Activated naive CD4-positive, alpha-beta T cell treated with anti-CD3 and anti-CD28 coated beads, Interleukin-2, amount 50 U/mL, for 72 hours (primary cell): ENCODE measurements around the gene DPEP2NB. TPM values are rescaled to one million over a fixed set of nuclear protein-coding genes. Genes with fewer than 3 reads are reported as not detected.
"Not testable (repeated sequence)": the region's sequence is repeated elsewhere in the genome, so short reads cannot be mapped to it uniquely, and the experiment has no call there.

Experiments used
- ATAC-seq, 2 donors: fragments of 150-1000 bp; cut with Tn5 transposase; 2 replicates each; pipeline ENCODE4 v1.10.0; 2021; ENCODE audit warnings: mild to moderate bottlenecking in 2 of 2, moderate library complexity in 2 of 2
- DNase-seq, 2 donors: peaks; one replicate each; pipeline ENCODE4 v3.0.0; 2021 to 2022; ENCODE audit warnings: low spot score in 2 of 2
- H3K27ac Mint-ChIP-seq, 2 donors: one replicate each; pipeline ENCODE4 v1.8.0; 2022; ENCODE audit warnings: mild to moderate bottlenecking in 2 of 2, mixed read lengths in 2 of 2
- H3K36me3 Mint-ChIP-seq, 2 donors: one replicate each; pipeline ENCODE4 v1.8.0; 2022; ENCODE audit warnings: mixed read lengths in 2 of 2
- H3K9me3 Mint-ChIP-seq, 2 donors: one replicate each; pipeline ENCODE4 v1.8.0; 2022; ENCODE audit warnings: mixed read lengths in 2 of 2
- total RNA-seq, 2 donors: library from RNA; stranded (reverse); gene quantifications; one replicate each; pipeline ENCODE4 v1.2.3, GENCODE V29; 2022

The DPEP2NB gene
- total RNA-seq, 2 donors from 2014 or later, result not detected

DNA sequence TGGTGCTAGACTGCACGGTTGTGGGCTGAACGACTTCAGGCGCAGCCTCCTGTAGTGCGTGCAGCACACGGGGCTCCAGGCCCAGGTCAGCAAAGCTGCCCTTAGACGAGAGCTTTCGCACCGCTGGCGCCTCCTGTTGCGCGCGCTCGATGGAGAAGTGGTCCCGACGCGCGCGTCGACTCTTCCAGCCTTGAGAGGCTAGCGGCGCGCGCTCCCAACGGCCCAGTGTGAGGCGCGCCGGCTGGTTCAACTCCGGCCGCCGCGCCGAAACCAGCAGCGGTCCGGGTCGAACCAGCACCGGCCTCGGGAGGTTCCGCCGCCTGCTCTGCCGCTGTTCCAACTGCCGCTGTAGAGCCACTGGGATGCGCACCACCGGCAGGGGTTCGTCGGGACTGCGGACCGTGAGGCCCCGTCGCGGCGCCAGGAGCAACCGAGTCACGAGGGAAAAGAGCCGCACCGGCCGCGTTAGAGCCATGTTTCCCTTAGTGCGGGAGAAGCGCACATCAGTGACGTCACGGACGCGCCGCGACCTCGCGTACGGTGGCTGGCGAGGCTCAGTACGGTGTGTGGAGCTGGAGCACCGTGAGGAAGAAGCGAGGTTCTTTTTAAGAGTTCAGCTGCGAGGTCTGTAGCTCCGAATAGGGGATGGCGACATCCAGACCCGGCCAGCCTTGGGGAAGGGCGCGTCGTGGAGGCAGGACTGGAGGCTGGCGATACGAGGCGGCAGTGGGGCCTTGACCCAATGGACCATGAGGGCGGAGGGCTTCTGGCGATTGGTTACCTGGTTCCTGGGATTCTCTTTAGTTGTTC is 7.2 kb upstream of the DPEP2NB start, which contains the start of the genes DDX28 and DUS2:
DDX28 (minus strand) TSS at position 505 of the 810 bp plus-strand sequence; CDS start at position 475, 30 bp downstream.
DUS2 (plus strand) TSS at position 557 of the 810 bp plus-strand sequence. CDS start 14,740 bp downstream, outside the sequence.
- H3K9me3 Mint-ChIP-seq, result no peaks in the 10 kb centered on the region
- peak within 1 kb of the TSS; percentile 91 to 98 for H3K27ac Mint-ChIP-seq
- peaks cover 17 to 26% of the 10 kb centered on the region in 2 donors for H3K36me3 Mint-ChIP-seq
- ATAC-seq, result peak; percentile 95
- peak; percentile 93 for DNase-seq

DNA sequence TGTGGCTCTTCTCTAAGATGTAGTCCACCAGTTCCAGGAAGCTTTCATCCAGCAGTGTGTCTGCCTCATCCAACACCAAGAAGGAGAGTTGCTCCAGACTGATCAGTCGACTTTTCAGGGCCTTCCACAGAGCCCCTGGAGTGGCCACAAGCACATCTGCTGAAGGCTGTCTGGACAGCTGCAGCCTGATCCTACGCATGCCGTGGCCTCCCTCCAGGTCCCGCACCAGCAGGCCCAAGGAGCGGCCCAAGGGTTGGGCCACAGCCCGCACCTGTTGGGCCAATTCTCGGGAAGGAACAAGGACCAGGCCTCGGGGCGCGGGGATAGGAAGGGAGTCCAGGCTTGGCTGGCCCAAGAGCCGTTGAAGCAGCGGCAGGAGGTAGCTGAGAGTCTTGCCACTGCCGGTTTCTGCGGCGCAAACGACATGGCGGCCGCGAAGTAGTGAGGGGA is 6.6 kb upstream of the DPEP2NB start:
- no peaks in the 10 kb centered on the region for H3K9me3 Mint-ChIP-seq
- ATAC-seq, result peak in 1 of 2 donors; percentile 12
- H3K27ac Mint-ChIP-seq, result peak overlapping the region; percentile 91 to 96
- peak in 1 of 2 donors; percentile 21 for DNase-seq
- peaks cover 17 to 26% of the 10 kb centered on the region in 2 donors for H3K36me3 Mint-ChIP-seq

DNA sequence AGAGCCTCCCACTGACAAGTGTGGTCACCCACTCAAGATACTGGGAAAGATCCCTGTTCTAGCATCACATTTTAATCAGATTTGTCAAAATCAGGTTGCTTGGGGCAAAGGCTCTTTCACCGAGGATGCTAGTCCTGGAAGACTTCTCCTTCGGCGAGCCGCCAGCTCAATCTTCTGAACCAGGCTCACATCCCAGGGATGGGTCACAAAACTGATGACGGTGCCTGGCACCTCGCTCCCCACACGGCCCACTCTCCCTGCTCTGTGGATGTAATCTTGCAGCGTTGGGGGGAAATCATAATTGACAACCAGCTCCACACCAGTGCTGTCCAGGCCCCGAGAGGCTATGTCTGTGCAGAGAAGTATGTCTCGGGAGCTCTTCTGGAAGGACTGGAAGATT is 5.8 kb upstream of the DPEP2NB start:
- DNase-seq, result no peak
- Mint-ChIP-seq H3K27ac (peak overlapping the region; percentile 91 to 96), H3K9me3 (no peaks in the 10 kb centered on the region)

DNA sequence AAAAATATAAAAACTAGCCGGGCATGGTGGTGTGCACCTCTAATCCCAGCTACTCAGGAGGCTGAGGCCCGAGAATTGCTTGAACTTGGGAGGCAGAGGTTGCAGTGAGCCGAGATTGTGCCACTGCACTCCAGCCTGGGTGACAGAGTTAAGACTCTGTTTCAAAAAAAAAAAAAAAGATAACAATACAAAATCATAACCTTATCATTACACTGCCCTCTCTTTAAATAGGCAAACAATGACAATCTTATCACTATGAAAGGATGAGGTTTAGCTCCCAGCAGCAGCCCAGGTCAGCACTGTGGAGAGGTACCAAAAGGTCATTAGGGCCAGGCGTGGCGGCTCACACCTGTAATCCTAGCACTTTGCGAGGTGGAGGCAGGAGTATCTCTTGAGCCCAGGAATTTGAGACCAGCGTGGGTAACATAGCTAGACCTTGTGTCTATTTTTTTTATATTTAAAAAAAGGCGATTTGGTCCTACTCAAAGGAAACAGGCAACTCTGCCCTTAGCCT is 3.5 kb upstream of the DPEP2NB start:
- DNase-seq, result no peak
- H3K9me3 Mint-ChIP-seq, result no peaks in the 10 kb centered on the region
- H3K27ac Mint-ChIP-seq, result no peak overlapping the region
- no peak for ATAC-seq
- peaks cover 17 to 26% of the 10 kb centered on the region in 2 donors for H3K36me3 Mint-ChIP-seq

More for the DNA sequence above, 5.8 kb upstream of the DPEP2NB start:
- peaks cover 17 to 26% of the 10 kb centered on the region in 2 donors for H3K36me3 Mint-ChIP-seq
- ATAC-seq, result no peak

DNA sequence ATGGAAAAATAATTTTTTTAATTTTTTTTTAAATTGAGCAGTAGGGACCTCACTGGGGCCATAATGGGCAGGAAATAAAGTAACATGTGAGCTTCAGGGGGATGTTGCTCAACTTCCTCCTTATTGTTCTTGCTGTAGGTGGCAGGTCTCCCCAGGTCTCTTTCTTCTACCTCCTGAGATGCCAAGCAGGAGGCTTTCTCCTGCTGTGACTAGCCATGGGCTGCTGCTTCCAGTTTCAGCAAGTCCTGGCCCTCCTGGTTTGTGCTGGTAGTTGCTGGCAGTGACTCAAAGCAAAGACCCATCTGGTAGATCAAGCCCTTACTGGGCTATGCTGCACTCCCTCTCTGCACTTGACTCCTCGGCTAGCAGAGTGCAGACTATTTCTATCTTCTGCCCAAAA is 2.3 kb downstream of the DPEP2NB start:
- H3K27ac Mint-ChIP-seq, result no peak overlapping the region
- ATAC-seq (peak in 1 of 2 donors; percentile 11), DNase-seq (no peak)
- H3K36me3 Mint-ChIP-seq, result no peaks in the 10 kb centered on the region
- no peaks in the 10 kb centered on the region for H3K9me3 Mint-ChIP-seq

DNA sequence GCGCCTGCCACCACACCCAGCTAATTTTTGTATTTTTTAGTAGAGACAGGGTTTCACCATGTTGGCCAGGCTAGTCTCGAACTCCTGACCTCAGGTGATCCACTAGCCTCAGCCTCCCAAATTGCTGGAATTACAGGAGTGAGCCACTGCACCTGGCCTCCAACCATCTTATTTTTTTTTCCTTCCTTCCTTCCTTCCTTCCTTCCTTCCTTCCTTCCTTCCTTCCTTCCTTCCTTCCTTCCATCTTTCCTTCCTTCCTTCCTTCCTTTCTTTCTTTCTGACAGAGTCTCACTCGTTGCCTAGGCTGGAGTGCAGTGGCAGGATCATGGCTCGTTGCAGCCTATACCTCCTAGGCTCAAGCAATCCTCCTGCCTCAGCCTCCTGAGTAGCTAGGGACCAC is 5.8 kb downstream of the DPEP2NB start:
- not testable (repeated sequence) for H3K27ac Mint-ChIP-seq, H3K9me3 Mint-ChIP-seq, DNase-seq, ATAC-seq, H3K36me3 Mint-ChIP-seq

DNA sequence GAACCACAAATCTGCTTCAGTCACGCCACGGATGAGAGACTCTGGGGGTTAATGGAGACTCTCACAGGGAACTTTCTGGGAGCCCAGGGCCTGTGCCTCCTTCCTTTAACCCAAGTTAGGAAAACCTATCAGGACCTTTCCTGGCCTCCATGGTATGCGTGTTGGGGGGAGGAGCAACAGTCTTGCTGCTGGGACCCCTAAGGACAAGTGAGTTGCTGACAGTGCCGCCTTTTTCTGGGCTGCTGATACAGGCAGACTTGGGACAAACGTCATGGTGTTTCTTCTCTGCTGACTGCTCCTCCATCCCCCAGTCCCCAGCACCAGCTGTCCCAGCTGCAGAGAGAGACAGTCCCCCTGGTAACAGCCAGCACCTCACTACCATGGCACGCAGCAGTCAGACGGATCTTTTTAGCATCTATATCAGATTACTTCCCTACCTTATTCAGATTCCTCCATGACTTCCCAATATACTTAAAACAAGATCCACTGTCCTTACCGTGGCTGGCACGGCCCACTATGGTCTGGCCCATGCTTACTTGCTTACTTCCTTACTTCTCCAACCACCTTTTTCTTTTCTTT is 6.5 kb downstream of the DPEP2NB start:
- no peaks in the 10 kb centered on the region for H3K36me3 Mint-ChIP-seq
- no peak for DNase-seq
- no peak for ATAC-seq
- H3K27ac Mint-ChIP-seq, result no peak overlapping the region
- H3K9me3 Mint-ChIP-seq, result no peaks in the 10 kb centered on the region

DNA sequence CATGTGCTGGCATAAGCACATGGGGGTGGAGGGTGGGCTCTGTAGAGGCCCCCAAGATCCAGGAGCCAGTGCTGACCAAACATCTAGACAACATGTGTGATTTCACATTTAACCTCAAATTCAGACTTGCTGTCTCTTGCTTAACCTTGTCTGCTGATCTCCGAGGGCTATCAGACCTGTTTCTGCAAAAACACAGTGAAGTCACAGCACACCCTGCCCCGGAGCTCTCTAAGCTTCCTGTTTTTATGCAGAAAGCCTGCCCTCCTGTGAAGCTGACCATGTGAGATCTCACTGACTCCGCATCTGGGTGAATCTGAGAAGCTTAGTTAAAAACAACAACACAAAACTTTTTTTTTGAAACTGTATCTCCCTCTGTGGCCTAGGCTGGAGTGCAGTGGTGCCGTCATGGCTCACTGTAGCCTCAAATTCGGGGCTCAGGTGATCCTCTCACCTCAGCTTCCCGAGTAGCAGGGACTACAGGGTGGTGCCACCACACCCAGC is 9.9 kb downstream of the DPEP2NB start:
- DNase-seq (no peak), ATAC-seq (peak in 1 of 2 donors; percentile 89)
- Mint-ChIP-seq H3K36me3 (no peaks in the 10 kb centered on the region), H3K27ac (peak overlapping the region; percentile 84 to 88), H3K9me3 (no peaks in the 10 kb centered on the region)

DNA sequence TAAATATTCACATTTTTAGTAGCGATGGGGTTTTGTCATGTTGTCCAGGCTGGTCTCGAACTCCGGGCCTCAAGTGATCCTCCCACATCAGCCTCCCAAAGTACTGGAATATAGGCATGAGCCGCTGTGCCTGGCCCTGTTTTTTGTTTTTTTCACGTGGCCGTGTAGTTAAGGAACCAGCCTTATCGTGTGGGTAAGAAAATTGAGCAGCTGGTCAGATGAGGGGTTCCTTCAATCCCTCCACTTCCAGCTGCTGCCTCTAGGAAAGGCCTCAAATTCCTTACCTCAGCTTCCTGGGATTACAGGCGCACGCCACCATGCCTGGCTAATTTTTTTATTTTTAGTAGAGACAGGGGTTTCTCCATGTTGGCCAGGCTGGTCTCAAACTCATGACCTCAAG is 10.5 kb downstream of the DPEP2NB start:
- peaks cover 0 to 4% of the 10 kb centered on the region in 2 donors for H3K9me3 Mint-ChIP-seq
- no peak for ATAC-seq
- peak overlapping the region; percentile 36 to 88 for H3K27ac Mint-ChIP-seq
- H3K36me3 Mint-ChIP-seq, result no peaks in the 10 kb centered on the region
- no peak for DNase-seq

DNA sequence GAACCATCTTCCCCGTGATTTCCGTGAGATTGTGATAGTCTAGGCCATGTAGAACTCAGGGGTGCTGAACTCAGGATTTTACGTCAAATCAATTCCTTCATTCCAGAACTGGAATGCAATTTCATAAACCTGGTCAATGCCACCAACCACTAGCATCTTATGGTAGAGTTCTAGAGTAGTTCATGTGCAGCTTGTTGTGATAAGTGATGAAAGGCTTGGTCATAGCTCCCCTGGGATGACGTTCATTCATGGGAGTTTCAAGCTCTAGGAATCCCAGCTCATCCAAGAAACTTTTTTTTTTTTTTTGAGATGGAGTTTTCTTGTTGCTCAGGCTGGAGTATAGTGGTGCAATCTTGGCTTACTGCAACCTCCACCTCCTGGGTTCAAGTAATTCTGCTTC is 12.7 kb downstream of the DPEP2NB start:
- H3K27ac Mint-ChIP-seq, result no peak overlapping the region
- H3K9me3 Mint-ChIP-seq, result peaks cover 3 to 4% of the 10 kb centered on the region in 2 donors
- ATAC-seq (no peak), DNase-seq (no peak)
- peaks cover 4 to 7% of the 10 kb centered on the region in 2 donors for H3K36me3 Mint-ChIP-seq

DNA sequence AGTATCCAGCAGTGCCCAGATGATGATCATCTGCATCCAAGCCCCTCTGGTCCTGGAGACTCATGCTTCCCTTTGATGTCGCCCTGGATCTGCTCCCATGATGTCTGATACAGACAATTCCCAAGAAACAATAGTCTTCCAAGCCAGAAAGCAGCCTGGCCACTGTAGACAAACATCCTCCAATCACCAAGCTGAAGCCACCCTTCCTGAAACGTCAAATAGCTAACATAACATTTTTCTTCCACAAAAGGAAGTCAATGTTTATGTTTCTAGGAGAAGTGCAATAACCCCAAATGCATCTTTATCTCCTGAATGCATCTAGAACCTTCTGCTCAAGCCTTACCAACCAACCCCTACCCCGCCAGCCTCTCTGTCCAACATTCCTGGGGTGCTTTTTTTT is 15.3 kb downstream of the DPEP2NB start:
- H3K9me3 Mint-ChIP-seq, result peaks cover 3 to 4% of the 10 kb centered on the region in 2 donors
- no peak for ATAC-seq
- DNase-seq, result no peak
- H3K36me3 Mint-ChIP-seq, result peaks cover 4 to 7% of the 10 kb centered on the region in 2 donors
- H3K27ac Mint-ChIP-seq, result peak overlapping the region in 1 of 2 donors; percentile 84

DNA sequence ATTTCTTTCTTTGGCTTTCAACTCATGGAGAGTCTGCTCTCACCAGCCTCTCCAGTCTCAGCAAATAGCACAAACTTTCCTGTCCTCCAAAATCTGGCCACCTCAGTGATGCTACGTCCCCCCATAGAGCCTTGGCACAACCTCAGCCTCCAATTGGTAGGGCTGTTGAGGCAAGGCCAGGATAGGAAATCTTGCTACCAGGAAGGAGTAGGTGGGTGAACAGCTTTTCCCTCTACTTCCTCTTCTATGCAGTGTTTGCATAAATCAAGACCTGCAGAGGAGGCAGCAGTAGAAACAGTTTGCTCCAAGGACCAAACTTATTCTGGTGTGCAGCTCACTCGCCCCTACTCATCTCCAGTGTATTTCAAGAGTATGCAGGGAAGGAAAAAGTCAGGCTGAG is 15.7 kb downstream of the DPEP2NB start:
- Mint-ChIP-seq H3K27ac (peak overlapping the region; percentile 84 to 92), H3K9me3 (peaks cover 3 to 4% of the 10 kb centered on the region in 2 donors), H3K36me3 (peaks cover 4 to 7% of the 10 kb centered on the region in 2 donors)
- ATAC-seq, result peak; percentile 12 to 38
- no peak for DNase-seq

DNA sequence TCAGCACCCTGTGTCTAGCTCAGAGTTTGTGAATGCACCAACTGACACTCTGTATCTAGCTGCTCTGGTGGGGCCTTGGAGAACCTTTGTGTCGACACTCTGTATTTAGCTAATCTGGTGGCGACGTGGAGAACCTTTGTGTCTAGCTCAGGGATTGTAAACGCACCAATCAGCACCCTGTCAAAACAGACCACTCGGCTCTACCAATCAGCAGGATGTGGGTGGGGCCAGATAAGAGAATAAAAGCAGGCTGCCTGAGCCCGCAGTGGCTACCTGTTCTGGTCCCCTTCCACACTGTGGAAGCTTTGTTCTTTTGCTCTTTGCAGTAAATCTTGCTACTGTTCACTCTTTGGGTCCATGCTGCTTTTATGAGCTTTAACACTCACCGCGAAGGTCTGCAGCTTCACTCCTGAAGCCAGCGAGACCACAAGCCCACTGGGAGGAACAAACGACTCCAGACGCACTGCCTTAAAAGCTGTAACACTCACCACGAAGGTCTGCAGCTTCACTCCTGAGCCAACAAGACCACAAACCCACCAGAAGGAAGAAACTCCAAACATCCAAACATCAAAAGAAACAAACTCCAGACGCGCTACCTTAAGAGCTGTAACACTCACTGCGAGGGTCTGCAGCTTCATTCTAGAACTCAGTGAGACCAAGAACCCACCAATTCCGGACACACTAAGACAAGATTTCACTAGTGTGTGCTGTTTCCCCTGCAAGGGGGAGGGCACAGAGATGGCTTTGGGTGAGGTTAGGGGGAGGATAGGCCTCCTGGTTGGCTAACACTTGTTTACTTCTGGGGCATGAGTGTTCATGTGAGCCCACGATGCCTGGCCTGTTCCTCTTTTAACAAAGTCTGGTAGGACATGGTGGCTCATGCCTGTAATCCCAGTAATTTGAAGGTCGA is 16.7 kb downstream of the DPEP2NB start, which contains the start of gene DPEP2:
DPEP2 (minus strand) TSS at position 706 of the 910 bp plus-strand sequence. CDS start 6,272 bp downstream, outside the sequence.
- ATAC-seq, result peak; percentile 85 to 86
- H3K27ac Mint-ChIP-seq, result peak within 1 kb of the TSS; percentile 84 to 92
- H3K36me3 Mint-ChIP-seq, H3K9me3 Mint-ChIP-seq: not testable (repeated sequence)
- peak; percentile 53 to 67 for DNase-seq

DNA sequence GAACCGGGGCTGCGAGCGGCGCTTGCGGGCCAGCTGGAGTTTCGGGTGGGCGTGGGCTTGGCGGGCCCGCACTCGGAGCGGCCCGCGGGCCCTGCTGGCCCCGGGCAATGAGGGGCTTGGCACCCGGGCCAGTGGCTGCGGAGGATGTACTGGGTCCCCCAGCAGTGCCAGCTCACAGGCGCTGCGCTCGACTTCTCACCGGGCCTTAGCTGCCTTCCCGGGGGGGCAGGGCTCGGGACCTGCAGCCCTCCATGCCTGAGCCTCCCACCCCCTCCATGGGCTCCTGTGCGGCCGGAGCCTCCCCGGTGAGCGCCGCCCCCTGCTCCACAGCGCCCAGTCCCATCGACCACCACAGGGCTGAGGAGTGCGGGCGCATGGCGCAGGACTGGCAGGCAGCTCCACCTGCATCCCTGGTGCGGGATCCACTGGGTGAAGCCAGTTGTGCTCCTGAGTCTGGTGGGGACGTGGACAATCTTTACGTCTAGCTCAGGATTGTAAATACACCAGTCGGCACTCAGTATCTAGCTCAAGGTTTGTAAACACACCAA is 17.4 kb downstream of the DPEP2NB start:
- not testable (repeated sequence) for H3K36me3 Mint-ChIP-seq, H3K9me3 Mint-ChIP-seq, ATAC-seq, DNase-seq
- peak overlapping the region in 1 of 2 donors; percentile 84 for H3K27ac Mint-ChIP-seq

DNA sequence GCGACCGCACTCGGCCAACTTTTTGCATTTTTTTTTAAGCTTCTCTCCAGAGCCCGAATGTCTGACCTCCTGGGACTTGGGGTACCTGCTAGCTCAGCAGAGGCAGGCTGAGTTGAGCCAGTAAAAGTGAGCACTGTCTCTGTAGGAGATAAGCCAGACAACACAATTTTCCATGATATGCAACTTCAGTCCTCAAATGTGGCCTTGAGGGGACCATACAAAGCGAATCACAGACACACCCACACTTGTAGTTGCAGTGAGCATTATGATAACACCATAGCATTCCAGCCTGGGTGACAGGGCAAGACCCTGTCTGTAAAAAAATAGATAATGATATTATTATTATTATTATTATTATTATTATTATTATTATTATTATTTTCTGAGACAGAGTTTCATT is 19.0 kb downstream of the DPEP2NB start:
- Mint-ChIP-seq H3K9me3 (peaks cover 3 to 4% of the 10 kb centered on the region in 2 donors), H3K27ac (no peak overlapping the region), H3K36me3 (peaks cover 4 to 7% of the 10 kb centered on the region in 2 donors)
- ATAC-seq (no peak), DNase-seq (no peak)

DNA sequence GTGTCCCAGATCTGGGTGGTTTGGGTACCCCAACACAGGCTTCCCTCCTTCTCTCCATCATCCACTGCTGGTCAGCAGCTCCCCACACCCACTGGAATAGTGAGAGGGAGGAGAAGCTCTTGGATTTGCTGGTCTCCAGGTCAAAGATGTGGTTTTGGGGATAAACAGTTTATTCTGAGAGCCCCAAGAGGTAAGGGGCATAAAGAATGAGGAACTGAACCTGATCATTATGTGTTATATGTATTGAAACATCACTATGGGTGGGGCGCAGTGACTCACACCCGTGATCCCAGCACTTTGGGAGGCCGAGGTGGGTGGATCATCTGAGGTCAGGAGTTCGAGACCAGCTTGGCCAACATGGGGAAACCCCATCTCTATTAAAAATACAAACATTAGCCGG is 20.3 kb downstream of the DPEP2NB start:
- Mint-ChIP-seq H3K9me3 (peaks cover 2 to 3% of the 10 kb centered on the region in 2 donors), H3K27ac (peak overlapping the region in 1 of 2 donors; percentile 95), H3K36me3 (peaks cover 4 to 7% of the 10 kb centered on the region in 2 donors)
- DNase-seq, result no peak
- ATAC-seq, result no peak
